GM12878 (cell line): ENCODE data around the gene OR5K1. TPM values are rescaled to one million over a fixed set of nuclear protein-coding genes. Genes with fewer than 3 reads are reported as not detected.

Source experiments
- CBX5 ChIP-seq: sonication (generic); IDR thresholded peaks from 2 replicates; pipeline ENCODE4 v1.6.1; 2016; ENCODE audit warnings: low read depth, moderate library complexity, mild to moderate bottlenecking, inconsistent platforms
- CHD1 ChIP-seq: IDR thresholded peaks from 2 replicates; pipeline ENCODE4 v1.6.1; 2012; ENCODE audit warnings: low read depth, low read length, improper control_type of control experiment
- CHD2 ChIP-seq: IDR thresholded peaks from 2 replicates; pipeline ENCODE4 v1.6.1; 2011; ENCODE audit warnings: low read depth, low read length, improper control_type of control experiment, borderline replicate concordance
- CHD4 ChIP-seq: fragments of 200-600 bp; sonication (generic); IDR thresholded peaks from 2 replicates; pipeline ENCODE4 v1.6.1; 2016; ENCODE audit warnings: mild to moderate bottlenecking
- CREB1 ChIP-seq: IDR thresholded peaks from 2 replicates; pipeline ENCODE4 v1.6.1; 2012; ENCODE audit warnings: low read depth, mild to moderate bottlenecking, inconsistent platforms
- E2F4 ChIP-seq: IDR thresholded peaks from 2 replicates; pipeline ENCODE4 v1.6.1; 2012; ENCODE audit warnings: low read depth, low read length, improper control_type of control experiment
- IKZF1 ChIP-seq: fragments of 450-650 bp; conservative IDR thresholded peaks from 2 replicates; pipeline ENCODE4 v1.6.1; 2017; ENCODE audit warnings: antibody characterized with exemption, mild to moderate bottlenecking
- IKZF2 ChIP-seq, 2 experiments: fragments of 450-650 bp; IDR thresholded peaks; 2 replicates each; pipeline ENCODE4 v1.6.1; 2017; ENCODE audit warnings: mild to moderate bottlenecking in 2 of 2, moderate library complexity in 2 of 2
- KAT2A ChIP-seq: conservative IDR thresholded peaks from 2 replicates; pipeline ENCODE4 v1.6.1; 2011; ENCODE audit warnings: low read depth, low read length; ENCODE audit not compliant: control insufficient read depth
- MEF2A ChIP-seq: IDR thresholded peaks from 2 replicates; pipeline ENCODE4 v1.6.1; 2011; ENCODE audit warnings: low read depth, mild to moderate bottlenecking, low read length, moderate library complexity; ENCODE audit not compliant: insufficient read depth
- NBN ChIP-seq: fragments of 450-650 bp; IDR thresholded peaks from 2 replicates; pipeline ENCODE4 v1.6.1; 2016
- NFYA ChIP-seq: IDR thresholded peaks from 2 replicates; pipeline ENCODE4 v1.6.1; 2011; ENCODE audit warnings: low read depth, mild to moderate bottlenecking, low read length, improper control_type of control experiment, borderline replicate concordance
- NR2F1 ChIP-seq: fragments of 450-650 bp; conservative IDR thresholded peaks from 2 replicates; pipeline ENCODE4 v1.6.1; 2017; ENCODE audit warnings: mild to moderate bottlenecking
- PBX3 ChIP-seq: IDR thresholded peaks from 2 replicates; pipeline ENCODE4 v1.6.1; 2011; ENCODE audit warnings: mild to moderate bottlenecking, low read depth, low read length, moderate library complexity; ENCODE audit not compliant: insufficient replicate concordance
- PKNOX1 ChIP-seq: fragments of 450-650 bp; IDR thresholded peaks from 2 replicates; pipeline ENCODE4 v1.6.1; 2016; ENCODE audit warnings: mild to moderate bottlenecking
- POLR2A ChIP-seq: IDR thresholded peaks from 2 replicates; pipeline ENCODE4 v1.6.1; 2011; ENCODE audit warnings: low read depth, mild to moderate bottlenecking, low read length
- SIN3A ChIP-seq: IDR thresholded peaks from 2 replicates; pipeline ENCODE4 v1.6.1; 2012; ENCODE audit warnings: low read depth, low read length, improper control_type of control experiment
- SPI1 ChIP-seq: IDR thresholded peaks from 2 replicates; pipeline ENCODE4 v1.6.1; 2011; ENCODE audit warnings: low read depth, mild to moderate bottlenecking, low read length, moderate library complexity, borderline replicate concordance; ENCODE audit not compliant: insufficient read depth
- STAT1 ChIP-seq: fragments of 450-650 bp; conservative IDR thresholded peaks from 2 replicates; pipeline ENCODE4 v1.6.1; 2014; ENCODE audit warnings: antibody characterized with exemption, mild to moderate bottlenecking
- STAT3 ChIP-seq: IDR thresholded peaks from 2 replicates; pipeline ENCODE4 v1.6.1; 2011; ENCODE audit warnings: low read depth, low read length, improper control_type of control experiment
- TARDBP ChIP-seq: IDR thresholded peaks from 2 replicates; pipeline ENCODE4 v1.6.1; 2016; ENCODE audit warnings: borderline replicate concordance
- USF1 ChIP-seq: IDR thresholded peaks from 2 replicates; pipeline ENCODE4 v1.6.1; 2011; ENCODE audit warnings: borderline replicate concordance, low read depth, mild to moderate bottlenecking, moderate library complexity, mixed read lengths, low read length; ENCODE audit not compliant: insufficient read depth; ENCODE audit errors: extremely low read length
- ZNF592 ChIP-seq: fragments of 450-650 bp; IDR thresholded peaks from 2 replicates; pipeline ENCODE4 v1.6.1; 2017; ENCODE audit warnings: mild to moderate bottlenecking, moderate library complexity
- polyA plus RNA-seq, 11 experiments: library from polyadenylated mRNA; depleted of rRNA in 4 of 11; unstranded in 6 of 11; stranded (reverse) in 5 of 11; fragments of >200 nt; fragmentation: Nextera tagmentation in 4 of 11; fragmentation: Illumina TruSeq in 1 of 11; extraction: Ambion mirVana in 4 of 11; extraction: Trizol in 1 of 11; gene quantifications; 1 replicate in 1 of 11; 2 replicates in 10 of 11; pipeline versions ENCODE4 v1.2.1 to v1.2.3, GENCODE V29; 2011 to 2016; ENCODE audit warnings: inconsistent platforms in 2 of 11, missing spikeins in 2 of 11, low read depth in 1 of 11
- total RNA-seq, 4 experiments: library from RNA; depleted of rRNA in 3 of 4; stranded (reverse); fragments of >200 nt in 3 of 4; fragmentation: Illumina TruSeq in 1 of 4; extraction: Trizol in 1 of 4; gene quantifications; 2 replicates each; pipeline versions ENCODE4 v1.2.1 to v1.2.3, GENCODE V29; 2013 to 2021
- TF ChIP-seq, protein P1 (sequence below): IDR thresholded peaks from 2 replicates; pipeline ENCODE4 v1.6.1; 2011; ENCODE audit warnings: low read depth, mild to moderate bottlenecking, low read length, moderate library complexity, borderline replicate concordance; ENCODE audit errors: extremely low read depth

OR5K1 gene
- total and polyA plus RNA-seq, 10 of the 15 experiments (the other 5 are each of a cell fraction or from before 2014, with no cell fraction given), result 0.50 TPM; not detected in 9

DNA sequence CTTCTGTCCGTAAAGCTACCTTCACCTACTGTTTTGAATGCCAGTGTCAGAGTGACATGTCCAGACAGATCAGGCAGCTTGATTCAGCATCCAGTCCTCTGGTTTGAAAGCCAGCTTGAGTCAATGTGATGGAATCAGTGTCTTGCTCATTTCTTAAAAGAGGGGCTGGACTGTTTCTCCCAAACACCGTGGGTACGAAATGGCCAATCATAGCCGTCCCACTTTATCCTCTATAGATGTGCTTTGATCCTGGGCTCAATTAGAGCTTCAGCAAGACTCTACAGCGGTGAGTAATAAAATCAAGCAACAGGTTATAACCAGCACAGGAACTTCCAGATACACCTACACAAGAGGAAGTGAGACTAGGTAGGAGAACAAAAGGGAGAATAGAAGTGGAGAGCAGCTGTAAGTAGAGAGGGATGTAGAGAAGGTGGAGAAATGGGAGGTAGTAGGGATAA is 17.0 kb upstream of the OR5K1 start (continued):
- no peak for TF ChIP-seq ZNF592
- no peak for TF ChIP-seq E2F4
- TF ChIP-seq SIN3A, result no peak
- no peak for TF ChIP-seq KAT2A
- no peak for TF ChIP-seq CBX5
- 0 out of 2 replicates have a peak, but pooled peaks have one; percentile 29 for TF ChIP-seq STAT3
- TF ChIP-seq NBN, result peak; percentile 73
- no peak for TF ChIP-seq USF1
- TF ChIP-seq IKZF2 (IDR thresholded peaks at IDR 0.05), result peak; percentile 96 to 97
- no peak for TF ChIP-seq POLR2A
- TF ChIP-seq STAT1, result no peak
- TF ChIP-seq CHD2, result no peak
- no peak for TF ChIP-seq NR2F1
- TF ChIP-seq MEF2A, result 0 out of 2 replicates have a peak, but pooled peaks have one; percentile 38
- no peak for TF ChIP-seq TARDBP
- TF ChIP-seq SPI1, result peak; percentile 95
- no peak for TF ChIP-seq CHD4
- no peak for TF ChIP-seq CREB1
- TF ChIP-seq NFYA, result no peak
- TF ChIP-seq, protein P1, sequence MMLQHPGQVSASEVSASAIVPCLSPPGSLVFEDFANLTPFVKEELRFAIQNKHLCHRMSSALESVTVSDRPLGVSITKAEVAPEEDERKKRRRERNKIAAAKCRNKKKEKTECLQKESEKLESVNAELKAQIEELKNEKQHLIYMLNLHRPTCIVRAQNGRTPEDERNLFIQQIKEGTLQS, result no peak
- no peak for TF ChIP-seq PBX3
- peak; percentile 70 for TF ChIP-seq PKNOX1
- peak; percentile 90 for TF ChIP-seq IKZF1
- TF ChIP-seq CHD1, result 0 out of 2 replicates have a peak, but pooled peaks have one; percentile 51
